Neural progenitor cell (in vitro differentiated cells): ENCODE measurements around the gene PPHLN1.

ENCODE experiments used
- CTCF ChIP-seq: fragments of 200-600 bp; sonication (generic); IDR thresholded peaks from 2 replicates; pipeline ENCODE4 v1.5.1; 2017; ENCODE audit warnings: antibody characterized with exemption, mild to moderate bottlenecking
- EZH2 ChIP-seq: fragments of 200-600 bp; sonication (generic); IDR thresholded peaks from 2 replicates; pipeline ENCODE4 v1.6.1; 2017; ENCODE audit warnings: antibody characterized with exemption, mild to moderate bottlenecking, moderate library complexity
- EZH2phosphoT487 ChIP-seq: fragments of 200-600 bp; sonication (generic); IDR thresholded peaks from 2 replicates; pipeline ENCODE4 v1.6.1; 2017; ENCODE audit warnings: antibody characterized with exemption

GRCh38 chr12:42386308-42386707 is 60.3 kb downstream of the PPHLN1 start:
- TF ChIP-seq CTCF (no peak), EZH2phosphoT487 (no peak), EZH2 (no peak)
